ENCODE data around the gene JPH3. TPM values are rescaled to one million over a fixed set of nuclear protein-coding genes. Genes with fewer than 3 reads are reported as not detected.

The JPH3 gene
- total RNA-seq, 1 experiment from 2014 or later, result 0.57 TPM

GRCh38 chr16:87652386-87652785 lies 50.1 kb downstream of the JPH3 start:
- intact Hi-C loops (cut with micrococcal nuclease; ENCODE audit: unreplicated experiment), result no loop called here
- no peak for DNase-seq
- CTCF ChIA-PET, result interaction anchor here (0.7 kb wide), 2 partner anchors 16 kb away, joined by 3 to 5 read pairs; no protein-coding TSS in a partner anchor
- no TSS peak for BruUV-seq (replicated peaks)
- Mint-ChIP-seq H3K9me3 (ENCODE audit: low read depth, unreplicated experiment) (no peaks in the 10 kb centered on the region), H3K27ac (ENCODE audit: unreplicated experiment) (no peak overlapping the region), H3K36me3 (ENCODE audit: insufficient read depth, unreplicated experiment) (no peaks in the 10 kb centered on the region), H3K27me3 (ENCODE audit: unreplicated experiment) (peaks cover 98% of the 10 kb centered on the region), H3K4me1 (ENCODE audit: low read depth, unreplicated experiment) (peaks cover 8% of the 10 kb centered on the region), H3K4me3 (ENCODE audit: low read depth, unreplicated experiment) (no peak overlapping the region)
- no peak for TF ChIP-seq CTCF (IDR thresholded peaks at IDR 0.05; ENCODE audit: unreplicated experiment)

- no peak for TF ChIP-seq CTCF (IDR thresholded peaks at IDR 0.05; ENCODE audit: unreplicated experiment)
- Mint-ChIP-seq H3K27ac (ENCODE audit: unreplicated experiment) (no peak overlapping the region), H3K9me3 (ENCODE audit: low read depth, unreplicated experiment) (no peaks in the 10 kb centered on the region), H3K27me3 (ENCODE audit: unreplicated experiment) (peaks cover 98% of the 10 kb centered on the region), H3K4me1 (ENCODE audit: low read depth, unreplicated experiment) (peaks cover 8% of the 10 kb centered on the region), H3K36me3 (ENCODE audit: insufficient read depth, unreplicated experiment) (no peaks in the 10 kb centered on the region), H3K4me3 (ENCODE audit: low read depth, unreplicated experiment) (no peak overlapping the region)
- CTCF ChIA-PET, result interaction anchor here (2.5 kb wide), 1 partner anchor 16 kb away, joined by 9 read pairs; no protein-coding TSS in a partner anchor
- DNase-seq, result no peak
- BruUV-seq (replicated peaks), result no TSS peak
- intact Hi-C loops (cut with micrococcal nuclease; ENCODE audit: unreplicated experiment), result no loop called here
These were observed 50.5 kb downstream of the JPH3 start for GRCh38 chr16:87652799-87653198.

- Mint-ChIP-seq H3K4me1 (ENCODE audit: low read depth, unreplicated experiment) (peaks cover 9% of the 10 kb centered on the region), H3K27ac (ENCODE audit: unreplicated experiment) (no peak overlapping the region), H3K27me3 (ENCODE audit: unreplicated experiment) (peaks cover 98% of the 10 kb centered on the region), H3K9me3 (ENCODE audit: low read depth, unreplicated experiment) (no peaks in the 10 kb centered on the region), H3K4me3 (ENCODE audit: low read depth, unreplicated experiment) (no peak overlapping the region), H3K36me3 (ENCODE audit: insufficient read depth, unreplicated experiment) (no peaks in the 10 kb centered on the region)
- no TSS peak for BruUV-seq (replicated peaks)
- TF ChIP-seq CTCF (IDR thresholded peaks at IDR 0.05; ENCODE audit: unreplicated experiment), result peak; percentile 80
- CTCF ChIA-PET, result interaction anchor here (2.5 kb wide), 1 partner anchor 17 kb away, joined by 9 read pairs; no protein-coding TSS in a partner anchor
- DNase-seq, result peak; percentile 44
- intact Hi-C loops (cut with micrococcal nuclease; ENCODE audit: unreplicated experiment), result no loop called here
These were observed 50.9 kb downstream of the JPH3 start for GRCh38 chr16:87653234-87653633.

- H3K4me1 Mint-ChIP-seq (ENCODE audit: low read depth, unreplicated experiment), result peaks cover 7% of the 10 kb centered on the region
- no peak overlapping the region for H3K4me3 Mint-ChIP-seq (ENCODE audit: low read depth, unreplicated experiment)
- H3K36me3 Mint-ChIP-seq (ENCODE audit: insufficient read depth, unreplicated experiment), result no peaks in the 10 kb centered on the region
- no peak overlapping the region for H3K27ac Mint-ChIP-seq (ENCODE audit: unreplicated experiment)
- no peak for DNase-seq
- H3K27me3 Mint-ChIP-seq (ENCODE audit: unreplicated experiment), result peaks cover 95% of the 10 kb centered on the region
- intact Hi-C loops (cut with micrococcal nuclease; ENCODE audit: unreplicated experiment), result no loop called here
- no TSS peak for BruUV-seq (replicated peaks)
- TF ChIP-seq CTCF (IDR thresholded peaks at IDR 0.05; ENCODE audit: unreplicated experiment), result no peak
- CTCF ChIA-PET, result interaction anchor here (2.5 kb wide), 1 partner anchor 18 kb away, joined by 9 read pairs; no protein-coding TSS in a partner anchor
- no peaks in the 10 kb centered on the region for H3K9me3 Mint-ChIP-seq (ENCODE audit: low read depth, unreplicated experiment)
These were observed 52.5 kb downstream of the JPH3 start for GRCh38 chr16:87654826-87655225.

Measured in Calu3 (cell line).